Measurements from ENCODE around the gene PPP1R14C.
"Not testable (repeated sequence)": the region's sequence is repeated elsewhere in the genome, so short reads cannot be mapped to it uniquely, and the experiment has no call there.

Gene PPP1R14C

DNA sequence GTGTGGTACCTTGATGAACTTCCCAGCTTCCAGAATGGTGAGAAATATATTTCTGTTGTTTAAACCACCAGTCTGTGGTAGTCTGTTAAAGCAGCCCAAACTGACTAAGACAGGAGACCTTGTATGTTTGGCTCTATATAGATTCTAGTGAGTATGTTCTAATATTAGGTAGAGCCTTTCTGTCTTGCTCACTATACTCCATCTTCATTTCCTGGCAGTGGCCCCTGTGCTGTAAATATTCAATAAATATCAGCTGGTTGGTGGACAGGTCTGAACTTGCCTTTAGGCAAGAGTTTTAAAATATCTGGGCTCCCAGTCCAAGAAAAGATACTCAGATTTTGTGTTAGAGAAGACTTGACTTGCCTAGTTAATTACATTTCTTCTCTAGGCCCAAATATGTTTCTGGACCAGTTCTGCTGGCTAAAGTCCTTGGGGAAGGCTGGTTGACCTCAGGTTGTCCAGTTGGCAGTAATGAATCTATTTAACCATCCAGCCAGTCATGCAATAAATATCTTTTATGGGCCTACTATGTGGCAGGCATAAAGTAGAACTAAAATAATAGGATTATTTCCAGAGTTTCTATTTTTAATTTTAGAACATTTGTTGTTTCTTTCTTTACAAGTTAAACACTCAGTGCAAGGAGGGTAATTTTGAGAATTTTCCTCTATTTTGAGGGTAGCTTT is 22.3 kb downstream of the PPP1R14C start:
- no peak overlapping the region for H3K4me3 ChIP-seq (ENCODE audit: low read depth, low read length)

- H3K4me3 ChIP-seq (ENCODE audit: low read depth, low read length) = no peak overlapping the region
Observed at GRCh38 chr6:150167479-150167873, 24.6 kb downstream of the PPP1R14C start.

DNA sequence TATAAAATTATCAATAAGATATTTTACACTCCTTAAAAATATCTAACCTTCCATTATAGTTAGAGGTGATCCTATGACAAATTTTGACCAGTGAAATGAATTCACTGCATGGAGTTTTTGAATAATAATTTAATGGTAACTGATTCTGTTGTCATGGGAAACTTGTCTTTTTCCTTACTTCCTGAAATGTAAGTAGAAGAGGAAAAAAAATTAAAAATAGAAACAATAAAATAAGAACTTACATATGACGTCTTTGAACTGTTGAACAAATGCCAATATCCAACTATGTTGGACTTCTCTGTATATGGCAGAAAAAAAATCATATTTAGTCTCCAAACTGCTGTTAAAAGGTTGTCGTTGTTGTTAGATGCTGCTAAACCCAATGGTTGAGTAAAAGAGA is 26.3 kb downstream of the PPP1R14C start:
- H3K4me3 ChIP-seq (ENCODE audit: low read depth, low read length) = no peak overlapping the region

- H3K4me3 ChIP-seq (ENCODE audit: low read depth, low read length) = no peak overlapping the region
Observed at GRCh38 chr6:150169609-150170008, 26.8 kb downstream of the PPP1R14C start.

DNA sequence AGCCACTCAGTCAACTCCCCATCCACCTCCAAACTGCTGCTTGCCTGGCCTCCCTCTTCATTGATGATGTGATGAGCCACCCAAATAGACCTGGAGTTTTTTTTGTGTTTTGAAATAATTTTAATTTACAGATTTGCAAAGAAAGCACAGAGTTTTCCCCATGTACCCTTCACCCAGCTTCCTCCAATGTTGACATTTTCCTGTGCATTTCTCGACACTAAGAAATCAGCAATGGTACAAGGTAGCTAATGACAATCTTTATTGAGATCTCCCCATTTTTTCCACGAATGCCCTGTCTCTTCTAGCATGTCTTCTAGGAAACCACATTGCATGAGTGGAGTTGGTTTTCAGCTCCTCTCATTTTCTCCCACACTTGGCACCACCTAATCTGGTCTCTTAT is 30.1 kb downstream of the PPP1R14C start:
- H3K4me3 ChIP-seq (ENCODE audit: low read depth, low read length) = no peak overlapping the region

- H3K4me3 ChIP-seq (ENCODE audit: low read depth, low read length) = no peak overlapping the region
Observed at GRCh38 chr6:150175586-150176151, 32.8 kb downstream of the PPP1R14C start.

DNA sequence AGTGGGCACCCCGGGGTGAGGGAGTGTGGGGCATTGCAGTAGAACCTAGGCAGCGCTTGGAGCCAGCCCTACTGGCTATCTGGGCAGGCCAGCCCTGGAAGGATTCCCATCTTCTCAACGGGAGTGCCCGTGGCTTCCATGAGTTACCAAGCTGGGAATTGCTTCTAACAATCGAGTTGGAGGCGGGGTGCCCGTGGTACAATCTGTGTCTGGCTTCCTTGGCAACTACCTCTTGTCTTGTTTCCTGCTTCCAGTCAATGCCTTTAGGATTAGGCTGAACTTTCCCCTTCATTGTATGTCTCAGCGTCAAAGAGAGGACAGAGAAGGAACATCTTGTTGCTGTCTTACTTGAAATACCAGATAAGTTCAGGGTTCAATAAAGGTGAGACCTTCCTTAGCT is 33.3 kb downstream of the PPP1R14C start:
- no peak overlapping the region for H3K4me3 ChIP-seq (ENCODE audit: low read depth, low read length)

DNA sequence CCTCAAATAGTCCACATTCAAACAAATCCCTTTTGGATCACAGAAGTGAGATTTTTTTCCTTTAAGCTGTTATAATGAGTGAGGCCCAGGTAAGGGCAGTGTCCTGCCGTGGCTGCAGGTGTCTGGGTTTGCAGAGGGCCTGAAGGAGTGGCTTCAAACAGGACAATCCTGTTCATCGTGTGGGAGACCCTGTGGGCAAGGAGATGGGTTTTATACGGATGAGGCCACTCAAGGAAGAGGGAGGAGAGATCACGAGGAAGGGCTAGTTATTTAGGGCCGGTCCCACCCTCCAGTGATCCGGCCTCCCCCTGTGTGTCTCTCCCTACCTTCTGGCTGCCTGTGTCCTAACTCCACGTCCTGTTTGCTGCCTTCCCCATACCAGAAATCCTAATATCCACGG is 33.8 kb downstream of the PPP1R14C start:
- H3K4me3 ChIP-seq (ENCODE audit: low read depth, low read length) = no peak overlapping the region

GRCh38 chr6:150177259-150177951 is 34.6 kb downstream of the PPP1R14C start:
- H3K4me3 ChIP-seq (ENCODE audit: low read depth, low read length) = no peak overlapping the region

DNA sequence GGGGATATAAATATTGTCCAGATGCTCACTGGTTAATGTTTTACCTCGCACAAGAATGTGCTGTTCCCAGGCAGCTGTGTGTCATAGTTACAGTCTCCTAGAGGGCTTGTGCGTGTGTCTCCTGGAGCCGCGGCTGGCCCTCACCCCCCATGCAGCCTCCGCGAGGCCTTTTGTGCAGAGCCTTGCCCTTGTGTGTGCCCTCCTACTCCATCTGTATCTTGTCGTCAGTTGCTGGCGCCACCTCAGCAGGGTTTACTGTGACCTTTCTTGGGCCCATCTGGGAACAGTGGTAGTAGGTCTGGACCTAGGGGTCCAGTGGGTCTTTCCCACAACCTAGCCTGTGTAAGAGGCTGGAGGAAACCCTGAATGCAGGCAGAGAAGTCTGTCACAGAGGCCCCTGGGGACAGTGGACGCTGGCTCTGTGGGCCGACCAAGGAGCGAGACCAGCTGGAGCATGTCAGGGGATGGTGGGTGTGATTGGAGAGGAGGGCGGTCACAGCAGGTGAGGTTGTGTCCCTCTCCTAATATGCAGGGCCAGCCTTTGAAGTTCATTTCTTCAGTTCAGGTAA is 35.2 kb downstream of the PPP1R14C start:
- no peak overlapping the region for H3K4me3 ChIP-seq (ENCODE audit: low read depth, low read length)

GRCh38 chr6:150179030-150179429 is 36.2 kb downstream of the PPP1R14C start:
- H3K4me3 ChIP-seq (ENCODE audit: low read depth, low read length) = no peak overlapping the region

DNA sequence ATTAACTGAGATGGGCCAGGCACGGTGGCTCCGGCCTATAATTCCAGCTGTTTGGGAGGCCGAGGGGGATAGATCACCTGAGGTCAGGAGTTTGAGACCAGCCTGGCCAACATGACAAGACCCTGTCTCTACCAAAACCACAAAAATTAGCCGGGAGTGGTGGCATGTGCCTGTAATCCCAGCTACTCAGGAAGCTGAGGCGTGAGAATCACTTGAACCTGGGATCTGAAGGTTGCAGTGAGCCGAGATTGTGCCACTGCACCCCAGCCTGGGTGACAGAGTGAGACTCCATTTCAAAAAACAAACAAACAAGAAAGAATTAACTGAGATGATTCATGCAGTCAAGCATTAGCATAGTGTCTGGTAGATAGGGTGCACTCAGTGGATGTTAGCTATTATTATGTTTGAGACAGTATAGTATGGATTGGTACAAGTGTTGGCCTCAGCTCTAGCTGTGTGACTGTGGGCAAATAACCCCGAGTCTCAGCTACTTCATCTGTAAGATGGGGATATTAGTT is 37.1 kb downstream of the PPP1R14C start:
- H3K4me3 ChIP-seq (ENCODE audit: low read depth, low read length) = not testable (repeated sequence)

DNA sequence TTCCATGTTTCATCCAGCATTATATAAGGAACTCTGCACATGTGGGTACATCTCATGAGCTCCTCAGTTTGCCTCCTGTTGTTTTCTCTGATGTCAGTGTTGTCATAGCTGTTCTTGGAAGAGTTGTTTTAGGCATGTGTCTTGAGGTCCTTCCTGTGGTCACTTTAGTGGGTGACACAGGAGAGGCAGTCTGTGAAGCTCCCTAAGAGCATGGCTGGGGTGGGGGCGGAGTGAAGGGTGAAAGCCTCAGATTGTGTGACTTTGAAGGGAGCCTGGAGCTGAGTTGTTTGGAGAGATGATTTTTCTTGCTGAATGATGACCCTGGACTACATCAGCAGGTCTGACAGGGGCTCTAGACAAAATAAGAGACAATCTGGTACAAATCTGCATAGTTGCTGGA is 37.7 kb downstream of the PPP1R14C start:
- H3K4me3 ChIP-seq (ENCODE audit: low read depth, low read length) = no peak overlapping the region

DNA sequence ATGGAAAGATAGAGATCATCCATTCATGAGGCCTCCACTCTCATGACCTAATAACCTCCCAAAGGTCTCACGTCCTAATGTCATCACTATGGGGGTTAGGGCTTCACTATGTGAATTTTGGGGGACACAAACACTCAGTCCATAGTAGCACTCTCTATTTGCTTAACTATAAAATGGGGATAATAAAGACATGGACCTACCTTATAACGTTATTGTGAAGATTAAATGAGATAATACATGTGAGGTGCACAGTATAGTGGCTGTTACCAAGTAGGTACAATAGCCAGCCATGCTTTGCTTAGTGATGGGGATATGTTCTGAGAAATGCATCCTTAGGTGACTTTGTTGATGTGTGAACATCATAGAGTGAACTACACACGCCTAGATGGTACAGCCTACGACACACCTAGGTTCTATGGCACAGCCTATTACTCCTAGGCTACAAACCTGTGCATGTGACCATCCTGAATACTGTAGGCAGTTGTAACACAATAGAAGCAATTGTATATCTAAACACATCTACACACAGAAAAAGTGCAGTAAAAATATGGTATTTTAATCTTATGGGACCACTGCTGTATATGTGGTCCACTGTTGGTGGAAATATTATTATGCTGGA is 39.7 kb downstream of the PPP1R14C start:
- no peak overlapping the region for H3K4me3 ChIP-seq (ENCODE audit: low read depth, low read length)

- H3K4me3 ChIP-seq (ENCODE audit: low read depth, low read length) = no peak overlapping the region
Observed at GRCh38 chr6:150183105-150183504, 40.3 kb downstream of the PPP1R14C start.

- no peak overlapping the region for H3K4me3 ChIP-seq (ENCODE audit: low read depth, low read length)
Observed at GRCh38 chr6:150183966-150184365, 41.1 kb downstream of the PPP1R14C start.

GRCh38 chr6:150184850-150185731 is 42.2 kb downstream of the PPP1R14C start:
- no peak overlapping the region for H3K4me3 ChIP-seq (ENCODE audit: low read depth, low read length)

GRCh38 chr6:150185732-150186117 is 42.9 kb downstream of the PPP1R14C start:
- H3K4me3 ChIP-seq (ENCODE audit: low read depth, low read length) = no peak overlapping the region

DNA sequence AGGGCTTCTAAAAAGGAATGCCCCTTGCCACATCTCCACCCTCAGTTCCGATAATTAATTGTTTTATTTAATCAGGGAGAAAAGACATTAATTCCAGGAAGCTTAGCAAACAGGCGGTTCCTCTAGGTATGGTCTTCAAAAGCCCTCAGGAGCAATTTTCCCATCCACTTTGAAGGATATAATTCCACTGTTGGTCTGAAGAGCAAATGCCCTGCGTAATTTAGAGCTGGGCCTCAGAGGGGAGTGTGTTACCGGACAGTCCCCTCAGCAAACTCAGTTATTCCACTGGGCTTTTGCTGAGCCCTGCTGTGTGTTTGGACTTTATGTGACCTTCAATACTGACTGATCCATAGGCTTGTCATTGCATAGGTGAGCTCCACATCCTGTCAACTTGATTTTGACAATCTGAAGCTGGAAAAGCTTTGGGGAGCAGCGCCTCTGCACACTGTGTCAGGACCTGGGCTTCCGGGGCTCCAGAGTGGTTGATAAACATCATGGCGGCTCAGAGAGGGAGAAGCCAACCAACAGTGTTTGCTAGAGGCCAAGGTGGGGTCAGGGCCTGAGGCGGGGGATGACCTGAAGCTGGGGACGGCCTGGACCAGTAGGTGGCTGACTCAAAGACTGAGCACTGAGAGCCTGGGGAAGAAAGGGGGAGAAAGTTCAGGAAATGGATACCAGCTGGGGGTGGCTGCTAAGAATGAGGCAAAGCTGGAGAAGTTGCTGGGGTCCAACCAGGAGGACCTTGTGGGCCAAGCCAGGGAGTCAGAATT is 43.5 kb downstream of the PPP1R14C start:
- H3K4me3 ChIP-seq (ENCODE audit: low read depth, low read length) = no peak overlapping the region

GRCh38 chr6:150187433-150187832 is 44.6 kb downstream of the PPP1R14C start:
- H3K4me3 ChIP-seq (ENCODE audit: low read depth, low read length) = not testable (repeated sequence)

All from iPS-11a (cell line).